Left lobe of liver (tissue), 2 donors: ENCODE data around the gene ELAVL1. TPM values are rescaled to one million over a fixed set of nuclear protein-coding genes. Genes with fewer than 3 reads are reported as not detected.
"Not testable (repeated sequence)": the region's sequence is repeated elsewhere in the genome, so short reads cannot be mapped to it uniquely, and the experiment has no call there.

ENCODE experiments used
- ATAC-seq: fragments of 200-7000 bp; cut with Tn5 transposase; one replicate; pipeline ENCODE4 v1.9.1; 2020; ENCODE audit warnings: mild to moderate bottlenecking, moderate library complexity
- DNase-seq: peaks from one replicate; pipeline ENCODE4 v3.0.0-alpha.2; 2020; ENCODE audit warnings: low spot score
- total RNA-seq: library from RNA; stranded (reverse); gene quantifications from one replicate; pipeline ENCODE4 v1.2.1, GENCODE V29; 2021
- donor health status: DM: no; HTN: no; CAD: no; lungs with moderate emphysema.
- donor health status: DM: no; HTN: yes; CAD: no.

ELAVL1 gene
- total RNA-seq, 1 donor from 2014 or later = 28.6 TPM

DNA sequence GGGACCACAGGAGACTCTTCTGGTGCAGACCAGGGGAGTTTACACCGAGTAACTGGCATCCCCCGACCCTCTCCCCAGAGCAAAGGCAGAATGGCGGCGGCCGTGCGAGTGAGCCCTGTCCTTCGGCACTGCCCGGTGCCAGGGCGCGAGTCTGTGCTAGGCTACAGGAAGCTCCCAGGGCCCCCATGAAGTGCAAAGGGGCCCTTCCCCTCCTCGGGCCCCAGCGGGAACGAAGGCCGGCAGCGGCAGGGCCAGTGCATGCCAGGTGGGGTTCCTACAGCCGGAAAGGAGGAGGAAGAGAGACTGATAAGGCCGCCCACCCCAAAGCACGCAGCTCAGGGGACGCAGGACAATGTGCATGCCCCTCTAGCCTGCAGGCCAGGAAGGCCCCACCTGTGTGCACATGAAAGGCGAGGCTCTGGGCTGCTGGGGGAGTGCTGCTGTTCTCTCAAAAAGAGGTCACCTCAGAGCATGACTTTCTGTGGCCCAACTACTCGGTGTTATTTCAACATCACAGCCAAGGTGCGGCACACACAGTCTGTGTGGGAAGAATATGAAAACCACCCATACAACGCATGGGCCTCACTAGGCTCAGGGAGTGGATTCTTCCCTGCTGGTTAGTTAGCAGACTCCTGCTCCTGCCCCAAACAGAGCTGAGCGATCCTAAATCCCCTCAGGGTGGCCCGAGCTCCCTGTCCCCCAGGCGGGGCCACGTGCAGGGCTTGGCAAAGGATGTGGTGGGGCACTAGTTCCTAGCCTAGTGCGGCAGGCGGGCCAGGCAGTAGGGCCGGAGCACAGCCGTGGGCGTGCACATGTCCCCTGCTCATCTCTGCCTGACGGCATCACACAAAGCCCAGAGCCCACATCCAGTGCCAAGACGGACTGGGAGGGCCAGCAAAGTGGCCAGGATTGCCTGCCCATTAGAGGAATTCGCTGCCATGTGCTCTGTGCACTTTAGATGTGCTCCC, 33.6 kb downstream of the ELAVL1 start:
- DNase-seq (peak; percentile 70), ATAC-seq (peak; percentile 81)

DNA sequence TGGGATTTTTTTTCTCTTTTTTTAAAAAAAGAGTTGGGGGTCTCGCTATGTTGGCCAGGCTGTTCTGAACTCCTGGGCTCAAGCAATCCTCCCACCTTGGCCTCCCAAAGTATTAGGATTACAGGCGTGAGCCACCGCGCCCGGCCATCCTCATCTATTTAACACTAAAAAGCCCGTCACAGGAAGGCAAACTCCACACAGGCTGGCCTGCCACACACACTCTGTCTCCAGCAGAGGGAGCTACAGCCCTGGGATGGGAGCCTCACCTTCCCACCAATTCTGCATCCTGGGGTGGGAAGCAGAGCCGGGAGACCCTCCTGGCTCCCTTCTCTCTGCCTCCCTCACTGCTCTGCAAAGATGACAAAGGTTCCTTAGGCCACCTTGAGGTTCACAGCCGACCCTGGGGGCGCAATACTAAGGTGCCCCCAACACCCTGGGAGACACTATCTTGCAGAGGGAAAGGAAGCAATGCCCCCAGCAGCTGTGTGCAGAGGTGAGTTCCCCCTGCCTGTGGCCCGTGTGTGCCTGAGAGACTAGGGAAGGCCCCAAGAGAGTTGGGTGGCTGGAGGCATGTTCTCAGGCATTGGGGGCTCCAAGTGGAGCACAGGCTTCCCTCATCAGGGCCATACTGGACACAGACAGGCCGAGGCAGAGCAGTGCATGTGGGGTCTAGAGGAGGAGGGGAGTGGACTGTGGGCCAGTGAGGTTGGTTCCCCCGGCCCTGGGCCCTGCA, 34.6 kb downstream of the ELAVL1 start:
- DNase-seq = no peak
- ATAC-seq = peak; percentile 53

DNA sequence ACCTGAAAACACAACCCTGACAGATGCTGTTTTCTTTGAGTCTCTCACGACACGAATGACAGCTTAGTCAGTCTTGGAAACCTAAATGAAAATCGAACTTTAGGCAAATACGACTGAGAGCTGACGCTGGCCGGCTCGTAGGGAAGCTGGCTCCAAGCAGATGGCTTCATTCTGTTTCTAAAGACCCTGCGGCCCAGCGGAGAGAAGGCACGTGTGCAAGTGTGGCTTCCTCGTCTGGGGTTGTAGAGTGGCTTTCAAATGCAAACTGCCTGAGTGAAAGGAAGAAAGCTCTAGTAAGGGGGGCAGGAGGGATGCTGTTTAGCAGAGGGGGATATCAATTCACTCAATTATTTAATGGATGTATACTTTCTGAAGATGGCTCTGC, 35.9 kb downstream of the ELAVL1 start:
- no peak for DNase-seq
- no peak for ATAC-seq

DNA sequence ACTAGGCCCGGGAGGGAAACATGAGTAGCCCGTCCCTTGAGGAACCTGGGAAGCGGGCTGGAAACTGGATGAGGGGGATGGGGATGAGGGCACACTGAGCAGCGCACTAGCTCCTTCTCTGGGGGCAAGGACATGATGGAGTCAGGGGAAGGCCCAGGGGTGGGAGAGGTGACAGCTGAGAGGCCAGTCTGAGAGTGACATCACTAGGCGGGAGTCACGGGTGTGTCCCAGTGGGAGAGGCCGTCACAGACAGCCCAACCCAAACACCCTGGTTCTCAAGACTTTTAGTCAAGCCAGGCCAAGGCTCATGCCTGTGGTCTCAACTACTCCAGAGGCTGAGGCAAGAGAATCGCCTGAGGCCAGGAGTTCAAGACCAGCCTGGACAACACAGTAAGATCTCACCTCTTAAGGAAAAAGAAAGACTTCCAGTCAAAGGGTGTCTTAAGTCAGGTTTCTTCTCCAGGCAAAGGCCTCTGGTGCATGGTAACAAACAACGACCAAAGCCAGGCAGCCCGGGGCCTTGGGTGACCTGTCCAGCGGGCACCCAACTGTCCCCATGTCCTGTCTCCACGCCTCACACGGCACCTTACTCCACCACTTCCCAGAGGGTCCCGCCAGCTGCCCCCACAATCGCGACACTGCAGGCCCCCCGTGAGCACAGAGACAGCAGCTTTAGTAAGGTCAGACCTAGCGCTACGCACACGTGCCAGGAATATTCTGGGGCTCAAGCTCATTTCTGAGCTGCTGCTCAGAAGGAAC, 36.5 kb downstream of the ELAVL1 start:
- DNase-seq (no peak), ATAC-seq (no peak)

DNA sequence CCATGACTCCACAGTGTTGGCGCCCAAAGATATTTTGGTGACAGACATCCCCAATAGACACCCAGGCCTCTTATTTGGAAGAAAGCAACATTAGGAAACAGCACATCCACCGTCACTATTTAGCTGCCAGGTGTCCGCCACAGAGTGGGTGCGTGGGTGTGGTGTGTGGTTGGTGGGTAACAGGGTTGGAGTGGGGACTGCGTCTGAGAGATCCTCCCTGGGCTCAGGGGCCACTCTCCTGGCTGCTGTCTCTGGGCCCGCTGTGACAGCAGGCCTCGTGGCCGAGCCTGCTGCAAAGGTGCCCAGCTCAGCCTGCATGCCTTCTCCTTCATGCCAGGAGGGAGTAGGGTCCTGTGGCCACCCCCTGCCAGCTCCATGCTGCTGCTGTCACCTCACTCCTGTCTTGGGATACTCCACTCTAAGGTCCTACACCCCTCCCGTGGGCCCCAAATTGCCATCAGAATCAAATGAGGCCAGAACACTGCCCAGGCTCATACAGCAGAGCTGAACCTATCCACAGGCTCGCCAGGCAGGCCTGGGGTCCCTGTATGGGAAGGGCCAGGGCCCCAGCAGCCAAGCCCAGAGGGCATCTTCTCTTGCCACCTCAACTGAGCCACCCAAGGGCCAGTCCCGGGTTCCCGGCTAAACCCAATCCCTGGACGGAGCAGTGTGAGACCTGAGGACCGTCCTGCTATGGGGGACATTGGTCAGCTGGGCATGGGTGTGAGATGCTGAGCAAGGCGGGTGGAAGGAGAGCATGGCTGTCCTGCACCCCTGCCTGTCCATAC, 37.2 kb downstream of the ELAVL1 start:
- ATAC-seq = no peak
- DNase-seq = no peak

DNA sequence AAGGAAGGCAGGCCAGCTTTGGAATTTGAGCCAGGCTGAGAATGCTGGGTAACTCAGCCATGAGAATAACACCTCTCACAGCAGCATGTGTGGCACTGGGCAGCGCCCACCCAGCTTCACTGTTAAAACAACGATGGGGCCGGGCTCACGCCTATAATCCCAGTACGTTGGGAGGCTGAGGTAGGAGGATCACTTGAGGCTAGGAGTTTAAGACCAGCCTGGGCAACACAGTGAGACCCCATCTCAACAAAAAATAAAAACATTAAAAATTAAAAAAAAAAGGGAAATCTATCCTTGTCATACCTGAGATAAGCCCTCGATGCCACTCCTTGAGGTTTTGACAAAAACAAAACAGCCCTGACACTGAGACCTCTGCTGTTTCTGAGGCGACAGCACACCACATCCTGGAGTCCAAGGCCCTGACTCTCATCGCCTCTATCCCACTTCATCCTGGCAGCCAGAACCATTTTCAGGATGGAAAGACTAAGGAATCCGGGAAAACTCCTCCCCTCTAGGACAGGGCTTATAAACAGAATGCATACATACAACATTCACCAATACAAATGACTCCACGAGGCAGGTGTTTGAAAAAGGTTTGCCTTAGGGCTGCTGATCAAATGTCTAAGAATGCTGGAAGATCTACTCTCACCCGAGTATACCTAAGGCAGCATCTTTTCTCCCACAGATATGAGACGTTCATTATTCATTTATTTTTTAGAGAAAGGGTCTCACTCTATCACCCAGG, 39.3 kb downstream of the ELAVL1 start:
- ATAC-seq (no peak), DNase-seq (no peak)

DNA sequence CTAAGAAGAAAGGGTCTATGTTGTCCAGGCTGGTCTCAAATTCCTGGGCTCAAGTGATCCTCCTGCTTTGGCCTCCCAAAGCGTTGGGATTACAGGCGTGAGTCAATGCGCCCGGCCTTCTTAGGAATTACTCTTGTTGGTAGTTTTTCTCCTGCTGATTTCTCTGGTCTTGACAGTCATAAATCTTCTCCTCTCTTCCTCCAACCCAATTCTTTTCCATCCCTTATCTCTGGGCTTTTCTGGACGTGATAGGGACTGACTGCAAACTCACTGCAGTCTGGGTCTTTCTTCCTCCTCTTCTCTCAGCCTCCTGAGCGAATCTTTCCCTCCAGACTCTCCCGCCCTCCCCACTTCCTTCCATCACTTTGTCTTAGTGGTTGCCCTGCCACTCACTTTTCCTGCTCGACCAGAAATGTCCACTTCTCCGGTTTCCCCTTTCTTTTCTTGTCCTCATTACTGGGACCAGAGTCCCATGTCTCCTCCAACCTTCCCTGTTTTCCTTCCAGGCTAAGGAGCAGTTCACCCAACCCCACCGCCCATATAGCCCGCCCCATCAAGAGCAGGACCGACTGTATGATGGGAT, 40.1 kb downstream of the ELAVL1 start:
- DNase-seq (no peak), ATAC-seq (no peak)

DNA sequence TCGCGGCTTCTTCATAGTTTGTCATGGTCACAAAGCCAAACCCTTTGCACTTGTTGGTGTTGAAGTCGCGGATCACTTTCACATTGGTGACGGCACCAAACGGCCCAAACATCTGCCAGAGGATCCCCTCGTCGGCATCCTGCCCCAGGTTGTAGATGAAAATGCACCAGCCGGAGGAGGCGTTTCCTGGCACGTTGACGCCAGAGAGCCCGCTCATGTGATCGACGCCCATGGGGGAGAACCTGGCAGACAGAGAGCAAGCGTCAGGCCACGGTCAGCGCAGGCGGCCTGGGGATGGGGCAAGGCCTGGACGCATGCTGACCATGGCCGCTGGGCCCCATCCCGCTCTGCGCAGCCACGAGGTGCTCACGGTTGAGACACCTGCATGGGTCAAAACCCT, 41.9 kb downstream of the ELAVL1 start:
- no peak for DNase-seq
- no peak for ATAC-seq

DNA sequence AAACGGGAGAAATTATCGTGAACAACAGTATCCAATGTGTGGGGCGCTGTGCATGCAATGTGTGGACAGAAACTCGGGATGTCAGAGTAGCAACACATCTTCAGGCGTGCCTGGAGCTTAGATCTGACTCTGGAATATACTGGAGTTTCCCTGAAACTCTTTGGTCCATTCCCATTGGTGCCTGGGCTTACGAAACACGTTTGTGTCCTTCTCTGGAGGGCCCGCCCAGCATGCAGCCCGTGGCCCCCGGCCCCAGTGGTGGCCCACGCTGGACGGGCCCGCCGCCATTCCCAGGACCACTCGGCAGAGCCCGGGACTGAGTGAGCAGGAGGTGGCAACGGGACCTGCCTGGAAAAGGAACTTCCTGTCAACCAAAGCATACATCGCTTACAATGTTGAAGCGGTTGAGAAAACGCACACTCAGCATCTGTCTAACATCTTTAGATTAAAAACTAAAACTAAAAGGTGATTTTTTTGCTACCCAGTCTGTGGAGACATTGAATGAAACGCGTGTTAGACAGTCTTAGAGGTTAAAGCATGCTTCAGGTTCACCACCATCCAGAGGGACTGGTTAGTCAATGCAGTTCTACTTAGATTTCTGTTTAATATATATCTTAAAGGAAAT, 42.7 kb downstream of the ELAVL1 start:
- DNase-seq (no peak), ATAC-seq (peak; percentile 82)

DNA sequence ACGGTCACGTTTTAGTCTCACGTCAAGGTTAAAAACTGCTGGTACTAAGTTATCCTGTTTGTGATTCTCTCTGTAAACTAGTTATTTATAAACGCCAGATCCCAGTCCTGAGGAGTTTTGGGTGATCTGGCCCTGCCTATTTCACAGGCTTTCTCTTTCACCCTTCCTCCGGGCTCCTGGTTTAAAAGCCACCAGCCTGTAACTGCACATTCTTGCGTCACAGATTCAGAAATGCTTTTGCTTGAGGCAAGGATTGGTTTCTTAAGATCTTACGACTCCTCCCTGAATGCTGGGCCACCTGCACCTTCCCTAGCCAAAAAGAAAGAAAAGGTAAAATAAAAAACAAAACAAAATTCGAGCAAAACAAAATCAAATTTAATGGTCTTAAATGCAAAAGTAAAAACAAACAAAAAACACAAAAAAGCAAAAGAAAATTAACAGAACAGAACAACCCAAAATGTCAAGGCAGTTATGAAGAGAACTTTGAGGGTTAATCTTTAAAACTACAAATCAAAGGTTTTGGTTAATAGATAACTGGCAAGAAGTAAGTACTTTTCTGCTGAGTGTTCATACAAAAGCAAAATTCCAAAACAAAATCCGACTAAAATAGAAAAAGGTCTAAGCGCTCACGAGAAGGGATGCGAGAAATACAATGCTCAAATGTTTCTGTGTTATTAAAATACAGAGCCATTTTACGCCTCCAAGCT, 43.4 kb downstream of the ELAVL1 start:
- ATAC-seq = peak; percentile 53
- no peak for DNase-seq

DNA sequence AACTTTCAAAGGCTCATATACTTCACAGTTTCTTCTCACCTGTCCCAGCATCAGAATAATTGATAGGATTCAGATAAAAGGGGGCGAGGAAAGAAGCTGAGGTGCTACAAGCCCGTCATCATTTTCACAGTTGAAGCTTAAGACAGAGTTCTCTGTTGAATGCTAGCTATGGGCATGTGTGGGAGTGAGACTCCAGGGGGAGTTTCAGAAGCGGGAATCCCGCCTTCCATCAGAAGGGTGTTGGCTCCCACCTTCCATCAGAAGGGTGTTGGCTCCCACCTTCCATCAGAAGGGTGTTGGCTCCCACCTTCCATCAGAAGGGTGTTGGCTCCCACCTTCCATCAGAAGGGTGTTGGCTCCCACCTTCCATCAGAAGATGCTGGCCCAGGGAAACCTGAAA, 44.4 kb downstream of the ELAVL1 start:
- not testable (repeated sequence) for ATAC-seq, DNase-seq

DNA sequence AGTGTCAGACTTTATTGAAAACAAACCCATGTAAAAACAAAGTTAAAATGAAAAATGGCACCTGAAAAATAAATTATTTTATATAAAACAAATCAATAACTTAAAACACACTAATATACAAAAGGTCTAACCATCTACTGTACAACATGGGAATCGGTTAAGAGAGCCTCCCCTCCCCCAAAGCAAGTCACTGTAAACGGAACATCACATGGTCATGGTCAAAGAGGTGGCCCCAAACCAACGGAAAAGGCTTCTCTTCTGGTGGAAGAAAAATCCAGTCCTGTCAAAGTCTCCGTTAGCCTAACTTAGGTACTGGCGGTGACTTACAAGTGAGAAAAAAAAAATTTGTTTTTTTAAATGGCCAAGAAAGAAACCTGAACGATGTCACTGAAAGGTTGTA, 46.2 kb downstream of the ELAVL1 start:
- DNase-seq = no peak

DNA sequence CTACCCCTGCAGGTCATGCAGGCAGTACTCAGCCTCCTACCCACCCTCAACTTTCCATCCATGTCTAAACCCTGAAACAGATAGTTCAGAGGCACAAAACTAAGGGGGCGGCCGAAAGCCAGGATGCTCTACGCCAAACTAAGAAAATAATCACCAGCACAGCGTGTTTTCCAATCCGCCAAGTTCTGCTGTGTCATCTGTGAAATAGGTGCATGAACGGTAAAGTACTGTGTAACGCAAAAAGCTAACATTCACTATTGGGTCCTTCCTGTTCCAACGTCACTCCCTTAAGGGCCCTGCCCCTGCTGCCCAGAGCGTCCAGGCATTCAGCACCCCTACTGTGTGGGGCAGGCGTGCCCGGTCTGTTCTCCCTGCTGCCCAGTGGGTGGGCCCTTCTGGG, 49.7 kb downstream of the ELAVL1 start:
- ATAC-seq (no peak), DNase-seq (no peak)

More for the DNA sequence above, 46.2 kb downstream of the ELAVL1 start:
- no peak for ATAC-seq

DNA sequence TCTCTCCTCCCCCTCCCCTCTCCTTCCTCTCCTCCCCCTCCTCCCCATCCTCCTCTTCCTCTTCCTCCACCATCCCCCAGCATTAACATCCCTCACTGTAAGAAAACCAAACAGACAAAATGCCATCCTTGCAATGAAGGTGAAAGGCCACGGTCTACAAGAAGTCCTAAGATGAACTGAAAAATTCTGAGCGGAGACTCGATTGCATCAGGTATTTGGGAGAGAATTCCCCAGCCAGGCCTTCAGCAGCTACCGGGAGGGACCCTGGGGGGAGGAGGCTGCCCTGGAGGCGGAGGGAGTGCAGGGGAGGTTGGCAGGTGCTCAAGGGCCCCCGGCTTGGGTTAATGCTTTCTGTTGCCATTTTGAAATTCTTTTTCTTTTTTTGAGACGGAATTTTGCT, 51.9 kb downstream of the ELAVL1 start:
- DNase-seq (no peak), ATAC-seq (no peak)

DNA sequence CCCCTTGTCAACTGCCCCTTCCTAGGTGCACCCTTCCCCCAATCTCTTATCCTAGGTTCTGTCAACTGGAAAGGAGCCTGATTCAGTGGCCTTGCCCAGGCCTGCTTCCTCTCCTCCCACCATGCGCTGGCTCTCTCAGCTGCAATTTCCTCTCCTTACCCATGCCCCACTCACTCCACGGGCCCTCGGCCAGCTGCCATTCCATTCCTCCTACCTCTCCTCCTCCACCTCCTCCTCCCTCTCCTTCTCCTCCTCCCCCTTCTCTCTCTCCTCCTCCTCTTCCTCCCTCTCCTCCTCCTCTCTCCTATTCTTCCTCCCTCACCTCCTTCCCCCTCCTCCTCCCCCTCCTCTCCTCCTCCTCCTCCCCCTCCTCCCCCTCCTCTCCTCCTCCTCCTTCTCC, 52.4 kb downstream of the ELAVL1 start:
- DNase-seq (no peak), ATAC-seq (no peak)

DNA sequence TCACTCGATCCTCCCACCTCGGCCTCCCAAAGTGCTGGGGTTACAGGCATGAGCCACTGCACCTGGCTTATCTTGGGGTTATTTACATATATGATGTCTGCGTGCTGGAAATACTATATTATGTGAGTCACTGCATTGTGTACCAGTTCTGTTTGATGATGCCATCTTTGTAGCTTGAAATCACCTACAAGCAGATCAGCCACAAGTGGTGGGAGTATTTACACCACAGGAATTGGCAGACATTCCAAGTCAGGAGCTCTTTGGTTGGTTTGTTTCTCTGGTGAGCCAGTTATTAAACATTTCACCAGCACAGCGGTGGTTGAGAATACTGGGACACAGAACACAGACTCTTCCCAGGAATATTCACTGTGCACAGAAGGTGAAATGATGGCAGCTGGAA, 57.5 kb downstream of the ELAVL1 start:
- ATAC-seq (no peak), DNase-seq (no peak)

DNA sequence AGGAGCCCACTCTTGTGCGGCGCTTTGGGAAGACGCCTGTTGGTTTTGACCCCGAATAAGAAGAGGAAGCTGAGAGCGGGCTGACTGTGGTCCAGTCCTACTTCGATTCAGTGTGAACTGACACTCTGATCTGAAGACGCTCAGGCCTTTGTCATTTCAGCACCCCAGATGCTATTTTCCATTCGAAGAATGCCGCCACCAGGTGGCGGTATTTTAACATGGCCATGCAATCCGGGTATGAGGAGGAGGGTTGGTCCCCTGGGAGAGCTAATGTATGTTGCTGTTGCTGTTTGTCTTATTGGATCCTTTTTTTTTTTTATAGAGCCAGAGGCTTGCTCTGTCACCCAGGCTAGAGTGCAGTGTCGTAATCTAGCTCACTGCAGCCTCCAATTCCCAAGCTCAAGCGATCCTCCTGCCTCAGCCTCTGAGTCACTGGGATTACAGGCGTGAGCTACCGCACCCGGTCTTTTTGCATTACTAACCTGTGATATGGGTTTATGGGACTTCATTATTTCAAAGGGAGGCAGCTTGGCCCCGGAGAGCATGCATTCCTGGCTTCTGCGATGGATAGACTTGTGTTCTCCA, 61.2 kb downstream of the ELAVL1 start:
- peak; percentile 74 for ATAC-seq
- peak; percentile 84 for DNase-seq
